NCI-H526 (cell line): ENCODE data around the gene CDK2.

ENCODE experiments used
- DNase-seq, 2 experiments: peaks; one replicate each; lab custom pipeline; 2025; lab: John Stamatoyannopoulos, UW

The CDK2 gene

GRCh38 chr12:55937981-55938380 lies 28.6 kb upstream of the CDK2 start:
- no peak for DNase-seq

- DNase-seq = no peak
These were observed 27.7 kb upstream of the CDK2 start for GRCh38 chr12:55938826-55939501.

DNA sequence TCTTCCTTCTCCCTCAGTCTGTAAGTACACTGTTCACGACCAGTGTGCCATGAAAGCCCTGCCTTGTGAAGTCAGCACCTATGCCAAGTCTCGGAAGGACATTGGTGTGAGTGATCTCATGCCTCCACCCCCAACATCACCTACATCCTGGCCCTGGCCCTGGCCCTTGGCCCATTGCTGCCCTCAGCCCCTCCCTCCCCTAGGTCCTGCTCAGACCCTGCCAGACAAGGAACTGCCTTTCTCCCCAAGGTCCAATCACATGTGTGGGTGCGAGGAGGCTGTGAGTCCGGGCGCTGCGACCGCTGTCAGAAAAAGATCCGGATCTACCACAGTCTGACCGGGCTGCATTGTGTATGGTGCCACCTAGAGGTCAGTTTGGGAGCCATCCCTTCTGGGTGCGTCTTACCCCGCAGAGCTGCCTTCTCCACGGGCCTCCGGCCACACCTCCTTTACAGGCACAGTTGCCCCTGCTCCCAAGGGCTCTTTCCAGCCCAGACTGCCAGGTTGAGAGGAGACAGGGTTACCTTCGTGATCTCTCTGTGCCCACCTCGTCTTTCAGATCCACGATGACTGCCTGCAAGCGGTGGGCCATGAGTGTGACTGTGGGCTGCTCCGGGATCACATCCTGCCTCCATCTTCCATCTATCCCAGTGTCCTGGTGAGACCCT lies 26.4 kb upstream of the CDK2 start:
- DNase-seq = peak; percentile 67 to 91

DNA sequence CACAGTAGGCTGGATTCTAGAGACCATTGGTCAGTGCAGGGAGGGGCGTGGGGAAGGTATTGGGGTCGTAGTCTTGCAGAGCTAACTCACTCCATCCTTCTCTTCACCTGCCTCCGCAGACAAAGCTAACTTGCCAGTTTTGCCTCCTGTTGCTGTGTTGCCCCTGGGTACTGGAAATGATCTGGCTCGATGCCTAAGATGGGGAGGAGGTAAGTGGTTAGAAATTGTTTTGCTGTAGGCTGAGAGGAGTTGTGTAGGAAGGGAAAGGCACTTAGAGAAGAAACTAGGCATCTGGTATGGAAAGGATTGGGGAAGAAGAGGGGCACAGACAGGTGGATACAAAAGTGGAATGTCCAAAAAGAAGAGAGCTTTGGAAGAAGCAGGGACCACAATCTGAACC lies 24.6 kb upstream of the CDK2 start:
- DNase-seq = no peak

DNA sequence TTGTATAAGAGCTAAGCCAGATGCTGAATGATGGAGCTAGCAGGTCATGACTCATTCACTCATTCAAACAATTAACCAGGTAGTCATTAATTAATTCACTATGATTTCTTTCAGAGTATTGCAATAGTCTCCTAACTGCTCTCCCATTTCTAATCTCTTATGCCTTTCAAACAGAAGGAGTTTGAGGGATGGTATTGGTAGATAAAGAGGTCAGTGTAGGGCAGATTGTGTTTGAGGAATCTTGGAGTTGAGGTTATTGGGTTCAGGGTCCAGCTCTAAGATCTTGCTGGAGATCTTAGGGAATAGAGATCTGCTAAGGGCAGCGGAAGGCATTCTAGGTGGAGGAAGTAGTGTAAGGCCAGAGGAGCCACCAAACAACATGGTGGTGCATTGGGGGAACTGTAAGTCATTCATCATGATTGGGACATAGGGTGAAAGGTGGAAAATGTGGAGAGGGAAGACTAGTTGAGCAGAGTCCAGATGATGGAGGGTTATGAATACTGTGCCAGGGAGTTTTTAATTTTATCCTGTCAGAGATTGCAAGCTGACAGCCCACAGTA lies 24.0 kb upstream of the CDK2 start:
- no peak for DNase-seq

DNA sequence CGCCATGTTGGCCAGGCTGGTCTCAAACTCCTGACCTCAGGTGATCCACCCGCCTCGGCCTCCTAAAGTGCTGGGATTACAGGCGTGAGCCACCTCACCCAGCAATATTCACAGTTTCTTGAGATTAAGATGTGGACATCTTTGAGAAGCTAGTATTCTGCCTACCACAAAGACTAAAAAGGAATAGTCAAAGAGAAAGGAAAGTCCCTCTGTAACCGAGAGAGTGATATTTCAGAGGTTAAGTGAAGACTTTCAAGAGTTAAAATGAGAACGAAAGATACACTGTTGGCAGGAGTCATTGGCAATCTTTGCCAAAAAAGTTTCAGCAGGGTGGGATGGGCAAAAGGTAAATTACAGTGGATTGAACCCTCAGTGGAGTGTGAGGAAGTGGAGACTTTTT lies 20.1 kb upstream of the CDK2 start:
- DNase-seq = no peak

- no peak for DNase-seq
These were observed 11.3 kb upstream of the CDK2 start for GRCh38 chr12:55955344-55955743.

DNA sequence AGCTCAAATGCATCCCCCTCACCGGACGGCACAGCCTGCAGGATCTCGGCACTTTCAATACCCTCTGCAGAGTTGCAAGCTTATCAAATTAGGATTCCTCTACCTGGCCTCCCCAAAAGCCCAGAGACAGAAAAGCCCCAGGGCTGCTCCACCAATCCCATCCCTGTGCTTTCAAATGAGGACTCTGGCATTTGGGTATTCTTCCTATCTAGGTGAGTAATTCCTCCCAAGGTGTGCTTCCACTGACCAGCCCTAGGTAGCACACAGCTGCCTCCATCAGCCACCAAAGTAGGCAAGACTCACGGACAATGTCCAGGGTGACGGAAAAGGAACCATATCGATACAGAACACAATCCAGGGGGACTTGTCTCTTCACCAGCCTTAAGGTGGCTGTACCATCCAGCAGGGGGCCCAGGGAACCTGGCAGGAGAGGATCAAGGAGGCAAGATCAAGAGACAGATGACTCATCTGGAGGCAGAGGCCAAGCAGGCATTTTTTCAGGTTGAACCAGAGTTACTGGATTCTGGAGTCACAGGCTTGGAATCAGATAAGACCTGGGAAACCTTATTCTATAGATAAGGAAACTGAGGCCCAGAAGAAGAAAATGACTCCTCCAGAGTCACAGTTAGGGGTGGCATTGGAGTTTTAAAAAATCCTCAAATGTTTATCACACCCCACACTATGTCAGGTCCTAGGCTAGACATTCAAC lies 10.7 kb upstream of the CDK2 start:
- DNase-seq = peak in 1 of 2 experiments; percentile 14

- DNase-seq = no peak
These were observed 9.3 kb upstream of the CDK2 start for GRCh38 chr12:55957106-55957859.

DNA sequence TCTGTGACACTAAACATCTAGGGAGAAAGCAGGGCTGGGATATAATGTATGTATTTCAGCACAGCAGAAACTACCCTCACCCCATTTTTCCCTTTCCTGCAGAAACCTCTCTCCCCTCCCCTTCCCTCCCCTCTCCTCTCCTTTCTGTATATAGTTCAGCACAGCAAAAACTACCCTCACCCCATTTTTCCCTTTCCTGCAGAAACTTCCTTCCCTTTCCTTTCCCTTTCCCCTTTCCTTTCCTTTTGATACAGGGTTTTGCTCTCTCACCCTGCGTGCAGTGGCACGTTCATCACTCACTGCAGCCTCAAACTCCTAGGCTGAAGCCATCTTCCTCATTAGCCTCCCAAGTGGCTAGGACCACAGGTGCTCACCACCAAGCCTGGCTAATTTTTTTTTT lies 2.9 kb upstream of the CDK2 start:
- no peak for DNase-seq

DNA sequence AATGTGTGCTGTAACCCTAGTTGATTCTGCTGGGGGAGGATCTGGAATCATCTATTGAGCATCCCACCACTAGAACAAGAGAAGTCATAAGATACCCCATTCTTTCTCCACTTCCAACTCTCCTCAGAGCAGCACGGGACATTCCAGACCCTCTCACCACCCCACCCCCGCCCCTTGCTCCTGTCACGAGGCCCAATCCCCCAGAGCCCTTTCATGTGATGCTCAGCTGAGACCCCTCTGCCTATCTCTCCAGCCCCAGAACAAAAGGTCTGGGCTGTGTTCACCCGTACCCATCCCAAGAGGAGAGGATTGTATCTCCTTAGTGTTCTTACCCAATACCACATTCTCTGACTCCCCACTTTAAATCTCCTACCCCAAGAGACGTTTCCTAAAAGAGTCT lies 1.4 kb upstream of the CDK2 start:
- no peak for DNase-seq

DNA sequence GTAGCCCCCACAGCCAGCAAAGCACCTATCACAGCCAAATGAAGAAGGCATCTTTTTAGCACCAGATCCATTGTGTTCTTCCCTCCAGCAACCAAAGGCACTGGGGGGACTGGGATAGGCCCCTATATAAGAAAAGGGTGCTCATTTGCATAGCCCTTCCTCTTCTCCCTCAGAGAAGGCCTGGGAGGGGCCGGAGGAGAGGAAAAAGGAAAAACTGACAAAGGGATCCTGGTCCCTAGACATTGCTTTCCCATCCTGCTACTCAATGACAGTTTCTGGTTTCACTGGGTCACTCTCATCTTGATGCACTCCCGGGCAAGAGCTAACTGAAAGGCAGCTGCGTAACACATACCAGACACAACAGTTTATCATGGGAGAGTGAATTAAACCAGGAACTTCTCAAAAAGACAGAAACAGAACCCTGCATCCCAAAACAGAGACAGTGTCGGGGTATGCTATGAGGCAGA lies 656 bp upstream of the CDK2 start, which contains the start of gene PMEL:
Gene PMEL (minus strand): TSS at position 102 of the 467 bp plus-strand sequence. CDS start 31 bp downstream, at position 71.
- DNase-seq = peak in 1 of 2 experiments; percentile 40

DNA sequence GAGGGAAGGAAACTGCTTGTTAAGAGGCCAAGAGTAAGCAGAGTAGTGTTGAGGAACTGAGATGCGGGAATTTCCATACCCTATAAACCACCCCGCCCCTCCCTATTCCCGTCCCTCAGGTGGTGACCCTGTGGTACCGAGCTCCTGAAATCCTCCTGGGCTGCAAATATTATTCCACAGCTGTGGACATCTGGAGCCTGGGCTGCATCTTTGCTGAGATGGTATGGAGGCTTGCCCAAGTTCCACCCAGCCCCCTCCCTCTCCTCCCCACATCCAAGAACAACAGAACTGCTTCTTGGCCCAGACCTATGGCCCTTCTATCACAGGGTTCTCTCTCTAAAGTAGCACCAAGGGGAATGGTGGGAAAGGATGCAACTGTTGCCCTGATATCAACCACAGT lies 2.7 kb downstream of the CDK2 start:
- no peak for DNase-seq

DNA sequence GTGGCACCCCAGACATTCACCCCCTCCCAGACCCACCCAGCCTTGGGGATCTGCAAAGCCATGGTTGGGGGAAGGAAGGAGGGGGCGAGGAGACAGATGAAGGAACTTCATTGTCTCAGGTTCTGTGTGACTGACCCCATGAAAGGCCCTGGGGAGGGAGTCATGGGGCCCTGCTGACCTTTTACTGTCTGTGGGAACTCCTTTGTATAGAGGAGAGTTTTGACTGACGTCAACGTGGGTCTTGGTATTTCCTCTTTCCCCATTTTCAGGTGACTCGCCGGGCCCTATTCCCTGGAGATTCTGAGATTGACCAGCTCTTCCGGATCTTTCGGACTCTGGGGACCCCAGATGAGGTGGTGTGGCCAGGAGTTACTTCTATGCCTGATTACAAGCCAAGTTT lies 4.1 kb downstream of the CDK2 start:
- no peak for DNase-seq

DNA sequence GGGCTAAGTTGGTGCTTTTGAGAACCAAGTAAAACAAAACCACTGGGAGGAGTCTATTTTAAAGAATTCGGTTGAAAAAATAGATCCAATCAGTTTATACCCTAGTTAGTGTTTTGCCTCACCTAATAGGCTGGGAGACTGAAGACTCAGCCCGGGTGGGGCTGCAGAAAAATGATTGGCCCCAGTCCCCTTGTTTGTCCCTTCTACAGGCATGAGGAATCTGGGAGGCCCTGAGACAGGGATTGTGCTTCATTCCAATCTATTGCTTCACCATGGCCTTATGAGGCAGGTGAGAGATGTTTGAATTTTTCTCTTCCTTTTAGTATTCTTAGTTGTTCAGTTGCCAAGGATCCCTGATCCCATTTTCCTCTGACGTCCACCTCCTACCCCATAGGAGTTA lies 5.4 kb downstream of the CDK2 start:
- DNase-seq = no peak

- DNase-seq = no peak
These were observed 5.8 kb downstream of the CDK2 start for GRCh38 chr12:55972456-55972855.

- DNase-seq = peak in 1 of 2 experiments; percentile 31
These were observed 6.4 kb downstream of the CDK2 start for GRCh38 chr12:55972911-55973598.

GRCh38 chr12:55973599-55974307 lies 7.1 kb downstream of the CDK2 start, which contains the start of gene RAB5B:
Gene RAB5B, plus strand, starts transcription at chr12:55974078. Its CDS starts 12,883 bp downstream, at chr12:55986961.
- DNase-seq = peak; percentile 100

- peak; percentile 43 to 63 for DNase-seq
These were observed 7.7 kb downstream of the CDK2 start for GRCh38 chr12:55974308-55974730.

GRCh38 chr12:55978393-55978792 lies 11.8 kb downstream of the CDK2 start:
- DNase-seq = no peak
